HEK293 (cell line): Measurements from ENCODE around the gene DNAH7.

Experiments used
- CTCF ChIA-PET: fragments of 350-600 bp; formaldehyde crosslinking; extraction: SDS; loops from one replicate; lab custom pipeline; 2021; ENCODE audit warnings: antibody characterized with exemption; lab: Yijun Ruan, JAX
- POLR2A ChIA-PET: fragments of 300-600 bp; formaldehyde crosslinking; extraction: SDS; loops from one replicate; lab custom pipeline; 2020; ENCODE audit warnings: antibody characterized with exemption, inconsistent platforms; lab: Yijun Ruan, JAX
- H3K27ac ChIP-seq: fragments of 200-500 bp; sonication (Bioruptor generic); 2 replicates; pipeline ENCODE4 v1.5.1; 2014; ENCODE audit warnings: low read depth, low read length, control low read depth, inconsistent platforms; ENCODE audit errors: extremely low read depth
- H3K36me3 ChIP-seq, 2 experiments: fragments of 200-500 bp in 1 of 2; sonication (Bioruptor generic) in 1 of 2; 1 replicate in 1 of 2; 2 replicates in 1 of 2; pipeline ENCODE4 v1.5.1; 2014 to 2017; ENCODE audit warnings: inconsistent platforms in 2 of 2, low read length in 2 of 2; ENCODE audit not compliant: control insufficient read depth in 2 of 2, insufficient read depth in 1 of 2
- H3K4me1 ChIP-seq: fragments of 200-500 bp; sonication (Bioruptor generic); 2 replicates; pipeline ENCODE4 v1.5.1; 2014; ENCODE audit warnings: mild to moderate bottlenecking, low read length, inconsistent platforms; ENCODE audit not compliant: control insufficient read depth, insufficient read depth
- H3K4me3 ChIP-seq: 2 replicates; pipeline ENCODE4 v1.5.1; 2011; ENCODE audit warnings: low read depth, mild to moderate bottlenecking, control low read depth, low read length, moderate library complexity
- H3K9me3 ChIP-seq: fragments of 200-500 bp; sonication (Bioruptor generic); 2 replicates; pipeline ENCODE4 v1.5.1; 2014; ENCODE audit warnings: low read depth, low read length, inconsistent platforms; ENCODE audit not compliant: control insufficient read depth, insufficient read depth
- HOXA7 ChIP-seq: sonication (generic); formaldehyde crosslinking; IDR thresholded peaks from 2 replicates; pipeline ENCODE4 v1.8.1; 2022; ENCODE audit warnings: missing genetic modification reagents, borderline replicate concordance
- IKZF3 ChIP-seq: fragments of 450-650 bp; IDR thresholded peaks from 2 replicates; pipeline ENCODE4 v1.5.0; 2018; ENCODE audit warnings: missing biosample characterization, mild to moderate bottlenecking, missing genetic modification characterization, moderate library complexity
- PRDM10 ChIP-seq: fragments of 450-650 bp; formaldehyde crosslinking; IDR thresholded peaks from 2 replicates; pipeline ENCODE4 v1.5.1; 2016; ENCODE audit warnings: missing biosample characterization, missing genetic modification characterization
- SP3 ChIP-seq: fragments of 450-650 bp; formaldehyde crosslinking; IDR thresholded peaks from 2 replicates; pipeline ENCODE4 v1.5.1; 2016; ENCODE audit warnings: missing biosample characterization, missing genetic modification characterization
- ZBTB11 ChIP-seq: fragments of 450-650 bp; formaldehyde crosslinking; conservative IDR thresholded peaks from 2 replicates; pipeline ENCODE4 v1.5.1; 2016; ENCODE audit warnings: low read depth, missing biosample characterization, missing genetic modification characterization
- ZBTB48 ChIP-seq: fragments of 450-650 bp; formaldehyde crosslinking; IDR thresholded peaks from 2 replicates; pipeline ENCODE4 v1.5.1; 2016; ENCODE audit warnings: missing biosample characterization, missing genetic modification characterization
- ZNF146 ChIP-seq: fragments of 450-650 bp; formaldehyde crosslinking; IDR thresholded peaks from 2 replicates; pipeline ENCODE4 v1.5.1; 2016; ENCODE audit warnings: missing biosample characterization, missing genetic modification characterization
- ZNF157 ChIP-seq: fragments of 450-650 bp; formaldehyde crosslinking; IDR thresholded peaks from 2 replicates; pipeline ENCODE4 v1.5.1; 2016; ENCODE audit warnings: missing biosample characterization, missing genetic modification characterization
- ZNF19 ChIP-seq: fragments of 450-650 bp; formaldehyde crosslinking; IDR thresholded peaks from 2 replicates; pipeline ENCODE4; 2016; ENCODE audit warnings: missing biosample characterization, missing genetic modification characterization, low read depth
- ZNF266 ChIP-seq: fragments of 450-650 bp; formaldehyde crosslinking; IDR thresholded peaks from 2 replicates; pipeline ENCODE4 v1.5.1; 2016; ENCODE audit warnings: missing biosample characterization, missing genetic modification characterization, low read depth
- ZNF274 ChIP-seq, 2 experiments: fragments of 200-500 bp in 1 of 2; fragments of 450-650 bp in 1 of 2; sonication (Bioruptor generic) in 1 of 2; formaldehyde crosslinking in 1 of 2; IDR thresholded peaks; 2 replicates each; pipeline versions ENCODE4 v1.5.1 to v1.6.1; 2014 to 2016; ENCODE audit warnings: borderline replicate concordance in 1 of 2, inconsistent platforms in 1 of 2, low read length in 1 of 2, missing biosample characterization in 1 of 2, missing genetic modification characterization in 1 of 2
- ZNF423 ChIP-seq: fragments of 450-650 bp; formaldehyde crosslinking; IDR thresholded peaks from 2 replicates; pipeline ENCODE4 v1.5.1; 2016; ENCODE audit warnings: missing biosample characterization, missing genetic modification characterization
- ZNF518A ChIP-seq: fragments of 450-650 bp; formaldehyde crosslinking; conservative IDR thresholded peaks from 2 replicates; pipeline ENCODE4 v1.5.1; 2016; ENCODE audit warnings: low read depth, missing biosample characterization, missing genetic modification characterization
- ZNF585B ChIP-seq: fragments of 450-650 bp; formaldehyde crosslinking; IDR thresholded peaks from 2 replicates; pipeline ENCODE4 v1.5.1; 2016; ENCODE audit warnings: missing biosample characterization, missing genetic modification characterization
- ZNF658 ChIP-seq: fragments of 450-650 bp; formaldehyde crosslinking; IDR thresholded peaks from 2 replicates; pipeline ENCODE4; 2016; ENCODE audit warnings: missing biosample characterization, missing genetic modification characterization
- ZNF677 ChIP-seq: fragments of 450-650 bp; IDR thresholded peaks from 2 replicates; pipeline ENCODE4 v1.5.0; 2018; ENCODE audit warnings: missing biosample characterization, mild to moderate bottlenecking, missing genetic modification characterization, moderate library complexity
- ZNF76 ChIP-seq: fragments of 450-650 bp; formaldehyde crosslinking; IDR thresholded peaks from 2 replicates; pipeline ENCODE4; 2016; ENCODE audit warnings: low read depth, missing biosample characterization, missing genetic modification characterization, borderline replicate concordance
- TF ChIP-seq, protein P1 (sequence below): fragments of 450-650 bp; formaldehyde crosslinking; IDR thresholded peaks from 2 replicates; pipeline ENCODE4 v1.5.1; 2016; ENCODE audit warnings: missing biosample characterization, missing genetic modification characterization, low read depth
- TF ChIP-seq, protein P2 (sequence below): fragments of 450-650 bp; formaldehyde crosslinking; IDR thresholded peaks from 2 replicates; pipeline ENCODE4 v1.5.1; 2017; ENCODE audit warnings: missing biosample characterization, missing genetic modification characterization

DNAH7 gene

GRCh38 chr2:195998070-195998469 lies 70.6 kb downstream of the DNAH7 start (continued):
- no peak for TF ChIP-seq ZNF157 (tag by site-specific recombination)
- TF ChIP-seq, all 188 proteins: peak for 0

- H3K4me1 ChIP-seq: no peaks in the 10 kb centered on the region
- H3K9me3 ChIP-seq: no peaks in the 10 kb centered on the region
- TF ChIP-seq IKZF3 (tag by site-specific recombination): no peak
- no peak for TF ChIP-seq ZNF677 (tag by site-specific recombination)
- TF ChIP-seq ZNF146: no peak
- TF ChIP-seq SP3 (tag by site-specific recombination): no peak
- TF ChIP-seq ZNF274 (IDR thresholded peaks at IDR 0.05; ENCODE audit: low read length): no peak
- TF ChIP-seq ZNF274 (tag by site-specific recombination; IDR thresholded peaks at IDR 0.05; ENCODE audit: borderline replicate concordance): no peak
- no peak for TF ChIP-seq ZNF19 (tag by site-specific recombination)
- no peak for TF ChIP-seq ZBTB11
- no peak for TF ChIP-seq ZNF658 (tag by site-specific recombination)
- TF ChIP-seq PRDM10 (tag by site-specific recombination): no peak
- TF ChIP-seq ZBTB48 (tag by site-specific recombination): no peak
- TF ChIP-seq ZNF585B: no peak
- no peak for TF ChIP-seq ZNF76 (tag by site-specific recombination)
- TF ChIP-seq, protein P1, sequence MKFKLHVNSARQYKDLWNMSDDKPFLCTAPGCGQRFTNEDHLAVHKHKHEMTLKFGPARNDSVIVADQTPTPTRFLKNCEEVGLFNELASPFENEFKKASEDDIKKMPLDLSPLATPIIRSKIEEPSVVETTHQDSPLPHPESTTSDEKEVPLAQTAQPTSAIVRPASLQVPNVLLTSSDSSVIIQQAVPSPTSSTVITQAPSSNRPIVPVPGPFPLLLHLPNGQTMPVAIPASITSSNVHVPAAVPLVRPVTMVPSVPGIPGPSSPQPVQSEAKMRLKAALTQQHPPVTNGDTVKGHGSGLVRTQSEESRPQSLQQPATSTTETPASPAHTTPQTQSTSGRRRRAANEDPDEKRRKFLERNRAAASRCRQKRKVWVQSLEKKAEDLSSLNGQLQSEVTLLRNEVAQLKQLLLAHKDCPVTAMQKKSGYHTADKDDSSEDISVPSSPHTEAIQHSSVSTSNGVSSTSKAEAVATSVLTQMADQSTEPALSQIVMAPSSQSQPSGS (tag by site-specific recombination): no peak
- no peak overlapping the region for H3K27ac ChIP-seq
- ChIA-PET CTCF (interaction anchor here (0.7 kb wide), 1 partner anchor 497 kb away, joined by 6 read pairs; no protein-coding TSS in a partner anchor), POLR2A (no interaction called here)
- H3K36me3 ChIP-seq: no peaks in the 10 kb centered on the region
- H3K4me3 ChIP-seq: no peak overlapping the region
These were observed 73.1 kb downstream of the DNAH7 start for GRCh38 chr2:195995499-195995898.

GRCh38 chr2:195993623-195994022 lies 75.0 kb downstream of the DNAH7 start:
- CTCF ChIA-PET: no interaction called here
- Histone ChIP-seq H3K4me1 (no peaks in the 10 kb centered on the region), H3K36me3 (no peaks in the 10 kb centered on the region), H3K4me3 (no peak overlapping the region), H3K9me3 (no peaks in the 10 kb centered on the region), H3K27ac (no peak overlapping the region)
- POLR2A ChIA-PET: no interaction called here
- TF ChIP-seq ZNF518A (no peak), HOXA7 (CRISPR knock-in tag) (no peak), ZNF266 (no peak), ZNF423 (tag by site-specific recombination) (no peak)
- TF ChIP-seq, protein P2, sequence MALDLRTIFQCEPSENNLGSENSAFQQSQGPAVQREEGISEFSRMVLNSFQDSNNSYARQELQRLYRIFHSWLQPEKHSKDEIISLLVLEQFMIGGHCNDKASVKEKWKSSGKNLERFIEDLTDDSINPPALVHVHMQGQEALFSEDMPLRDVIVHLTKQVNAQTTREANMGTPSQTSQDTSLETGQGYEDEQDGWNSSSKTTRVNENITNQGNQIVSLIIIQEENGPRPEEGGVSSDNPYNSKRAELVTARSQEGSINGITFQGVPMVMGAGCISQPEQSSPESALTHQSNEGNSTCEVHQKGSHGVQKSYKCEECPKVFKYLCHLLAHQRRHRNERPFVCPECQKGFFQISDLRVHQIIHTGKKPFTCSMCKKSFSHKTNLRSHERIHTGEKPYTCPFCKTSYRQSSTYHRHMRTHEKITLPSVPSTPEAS (tag by site-specific recombination): no peak
